GM12872 (cell line): ENCODE results near the gene OR6K2.

Experiments
- TF ChIP-seq, protein P1 (sequence below): IDR thresholded peaks from 3 replicates; pipeline ENCODE4 v1.5.1; 2011; ENCODE audit warnings: low read depth, mild to moderate bottlenecking, low read length, moderate library complexity; ENCODE audit not compliant: insufficient read depth

The OR6K2 gene

DNA sequence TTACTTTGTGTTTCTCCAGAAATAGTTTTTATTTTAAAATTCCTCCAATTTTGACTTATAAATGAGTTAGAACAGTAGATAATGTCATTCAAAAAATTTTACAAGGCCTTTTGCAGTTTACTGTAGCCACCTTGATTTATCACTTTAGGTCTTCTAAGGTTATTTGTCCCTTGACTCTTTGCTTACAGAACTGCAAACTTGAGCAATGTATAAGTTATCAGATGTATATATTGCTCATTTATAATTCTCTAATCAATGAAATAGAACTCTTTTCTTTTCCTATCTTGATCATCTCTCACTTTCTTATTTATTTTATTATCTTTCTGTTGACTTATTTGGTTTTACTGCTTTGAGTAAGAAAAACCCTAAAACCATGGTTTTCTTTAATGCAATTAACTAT is 8.1 kb downstream of the OR6K2 start:
- TF ChIP-seq, protein P1, sequence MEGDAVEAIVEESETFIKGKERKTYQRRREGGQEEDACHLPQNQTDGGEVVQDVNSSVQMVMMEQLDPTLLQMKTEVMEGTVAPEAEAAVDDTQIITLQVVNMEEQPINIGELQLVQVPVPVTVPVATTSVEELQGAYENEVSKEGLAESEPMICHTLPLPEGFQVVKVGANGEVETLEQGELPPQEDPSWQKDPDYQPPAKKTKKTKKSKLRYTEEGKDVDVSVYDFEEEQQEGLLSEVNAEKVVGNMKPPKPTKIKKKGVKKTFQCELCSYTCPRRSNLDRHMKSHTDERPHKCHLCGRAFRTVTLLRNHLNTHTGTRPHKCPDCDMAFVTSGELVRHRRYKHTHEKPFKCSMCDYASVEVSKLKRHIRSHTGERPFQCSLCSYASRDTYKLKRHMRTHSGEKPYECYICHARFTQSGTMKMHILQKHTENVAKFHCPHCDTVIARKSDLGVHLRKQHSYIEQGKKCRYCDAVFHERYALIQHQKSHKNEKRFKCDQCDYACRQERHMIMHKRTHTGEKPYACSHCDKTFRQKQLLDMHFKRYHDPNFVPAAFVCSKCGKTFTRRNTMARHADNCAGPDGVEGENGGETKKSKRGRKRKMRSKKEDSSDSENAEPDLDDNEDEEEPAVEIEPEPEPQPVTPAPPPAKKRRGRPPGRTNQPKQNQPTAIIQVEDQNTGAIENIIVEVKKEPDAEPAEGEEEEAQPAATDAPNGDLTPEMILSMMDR = no peak

DNA sequence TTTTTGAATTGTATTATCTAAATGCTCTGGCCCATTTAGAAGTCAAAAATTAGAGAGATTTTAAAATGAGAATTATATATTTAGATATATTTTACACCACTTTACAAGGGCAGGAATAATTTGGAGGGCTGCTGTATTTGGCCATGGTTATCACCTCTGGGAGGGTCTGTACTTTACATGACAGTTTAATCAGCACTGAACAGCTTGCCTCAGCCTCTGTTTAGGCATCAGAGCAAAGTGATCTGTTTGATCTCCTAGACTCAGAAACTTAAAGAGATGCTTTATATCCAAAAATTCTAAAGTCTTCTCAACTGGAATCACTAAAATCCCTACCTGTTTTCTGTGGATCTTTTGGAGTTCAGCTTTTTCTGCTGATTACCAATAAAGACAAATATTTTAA is 8.5 kb downstream of the OR6K2 start:
- TF ChIP-seq, protein P1 = no peak

DNA sequence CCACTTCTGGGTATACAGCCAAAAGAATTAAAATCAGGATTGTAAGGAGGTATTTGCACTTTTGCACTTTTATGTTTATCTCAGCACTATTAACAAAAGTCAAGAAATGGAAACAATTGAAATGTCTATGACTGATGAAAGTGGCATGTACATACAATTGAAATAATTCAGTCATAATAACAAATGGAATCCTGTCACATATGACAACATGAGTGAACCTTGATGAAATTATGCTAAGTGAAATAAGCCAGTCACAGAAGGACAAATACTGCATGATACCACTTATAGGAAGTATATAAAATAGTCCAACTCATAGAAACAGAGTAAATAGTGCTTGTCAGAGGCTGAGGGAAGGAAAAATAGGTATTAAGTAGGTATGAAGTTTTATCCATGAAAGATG is 10.6 kb downstream of the OR6K2 start:
- TF ChIP-seq, protein P1 = no peak

DNA sequence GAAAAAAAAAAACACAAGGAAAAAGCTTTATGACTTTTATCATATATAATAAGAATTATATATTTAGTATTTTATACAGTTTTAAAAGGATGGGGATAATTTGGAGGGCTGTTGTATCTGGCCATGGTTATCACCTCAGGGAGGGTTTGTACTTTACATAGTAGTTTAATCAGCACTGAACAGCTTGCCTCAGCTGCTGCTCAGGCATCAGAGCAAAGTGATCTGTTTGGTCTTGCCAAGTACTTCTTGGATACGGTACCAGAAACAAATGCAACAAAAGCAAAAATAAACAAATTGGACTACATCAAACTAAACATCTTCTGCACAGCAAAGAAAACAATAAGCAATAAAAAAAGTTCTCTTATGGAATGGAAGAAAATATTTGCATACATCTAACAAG is 11.3 kb downstream of the OR6K2 start:
- TF ChIP-seq, protein P1 = no peak

DNA sequence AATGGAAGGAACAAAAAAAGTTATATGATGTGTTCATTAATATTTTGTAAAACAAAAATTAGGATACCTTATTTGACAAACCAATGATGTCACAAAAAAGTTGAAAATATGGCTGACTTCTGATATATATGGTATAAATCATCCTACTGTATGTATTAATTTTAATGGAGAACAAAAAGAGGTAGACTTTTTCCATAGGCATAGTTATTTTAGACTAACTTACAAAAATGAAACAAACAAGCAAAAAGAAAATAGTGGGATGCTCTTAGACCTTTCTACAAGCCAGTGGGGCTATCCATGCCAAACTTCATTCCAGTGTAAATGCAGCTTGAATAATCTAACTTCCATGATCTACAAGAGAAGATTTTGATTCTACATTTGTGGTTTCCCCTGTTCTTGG is 13.4 kb downstream of the OR6K2 start:
- TF ChIP-seq, protein P1 = no peak

DNA sequence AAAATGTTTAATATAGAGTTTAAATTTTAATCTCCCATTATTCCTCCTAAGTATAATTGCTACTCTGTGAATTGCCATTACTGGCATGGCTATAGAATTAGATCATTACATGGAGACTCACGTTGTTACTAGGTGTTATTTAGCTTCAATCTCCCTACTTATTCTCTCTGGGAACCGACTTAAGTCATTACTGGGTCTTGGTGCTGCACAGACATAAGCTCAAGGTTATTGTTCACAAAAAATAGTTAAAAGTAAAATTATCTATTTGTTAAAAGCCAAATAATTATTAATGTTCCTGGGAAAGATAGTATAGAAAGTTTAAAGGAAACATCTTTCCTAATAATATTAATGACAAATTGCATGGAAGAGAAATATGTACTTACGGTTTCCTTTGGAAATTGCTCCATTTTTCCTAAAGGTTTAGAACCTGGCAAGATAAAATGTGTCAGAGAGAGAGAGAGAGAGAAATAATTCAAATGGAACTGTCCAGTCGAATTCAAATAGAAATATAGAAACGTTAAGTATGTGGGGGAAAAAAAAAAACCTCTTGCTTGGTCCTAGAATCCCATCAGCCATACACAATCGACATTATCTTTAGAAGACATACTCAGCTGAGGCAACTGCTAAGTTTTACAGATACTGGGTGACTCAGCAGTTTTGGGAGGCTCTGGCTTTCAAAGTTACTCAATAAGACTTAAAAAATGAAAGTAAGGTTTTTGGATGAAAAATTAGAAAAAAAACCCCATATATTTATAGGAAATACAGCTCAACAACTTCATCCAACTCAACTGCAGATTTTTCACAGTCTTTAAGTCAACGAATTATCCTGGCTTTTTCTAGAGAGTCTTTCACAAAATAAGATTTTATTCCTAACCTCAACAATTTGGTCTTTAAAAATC is 14.1 kb downstream of the OR6K2 start, which contains the start of gene SPTA1:
Gene SPTA1 (minus strand): TSS at position 605 of the 899 bp plus-strand sequence. CDS start 198 bp downstream, at position 407.
- TF ChIP-seq, protein P1 = no peak

DNA sequence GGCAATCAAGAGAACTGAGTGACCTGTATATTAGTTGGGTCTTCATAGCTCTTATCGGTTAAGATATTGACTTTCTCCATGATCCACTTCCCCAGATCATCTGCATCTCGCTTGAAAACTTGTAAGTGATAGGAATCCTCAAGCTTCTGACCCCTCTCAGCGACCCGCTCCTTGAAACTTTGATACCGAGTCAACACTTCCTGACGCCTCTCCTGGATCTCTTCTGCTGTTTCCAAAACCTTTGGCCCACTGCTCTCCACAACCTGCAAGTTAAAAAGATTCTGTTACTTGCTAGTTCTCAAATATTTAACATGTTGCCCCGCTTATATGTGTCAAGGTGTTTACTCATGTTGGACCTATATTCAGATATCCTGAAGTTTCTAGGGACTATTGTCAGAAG is 15.4 kb downstream of the OR6K2 start:
- TF ChIP-seq, protein P1 = no peak
